A549 (cell line): ENCODE data around the gene FANCG.

Experiments
- BHLHE40 ChIP-seq: IDR thresholded peaks from 2 replicates; pipeline ENCODE4 v1.6.1; 2012; ENCODE audit warnings: low read depth, low read length, inconsistent platforms
- MAX ChIP-seq: IDR thresholded peaks from 2 replicates; pipeline ENCODE4 v1.6.1; 2012
- PHF8 ChIP-seq: fragments of 200-600 bp; sonication (generic); IDR thresholded peaks from 2 replicates; pipeline ENCODE4 v1.6.1; 2016; ENCODE audit warnings: low read depth, mild to moderate bottlenecking, antibody characterized with exemption, moderate library complexity, borderline replicate concordance
- POLR2A ChIP-seq: IDR thresholded peaks from 2 replicates; pipeline ENCODE4 v1.6.1; 2012; ENCODE audit warnings: mild to moderate bottlenecking, low read length
- POLR2AphosphoS2 ChIP-seq: conservative IDR thresholded peaks from 2 replicates; pipeline ENCODE4 v1.6.1; 2012; ENCODE audit warnings: low read length, improper control_type of control experiment, inconsistent platforms
- RFX5 ChIP-seq: fragments of 450-650 bp; IDR thresholded peaks from 2 replicates; pipeline ENCODE4 v1.7.1; 2014; ENCODE audit warnings: antibody characterized with exemption, mild to moderate bottlenecking, moderate library complexity
- RNF2 ChIP-seq: fragments of 200-600 bp; sonication (generic); IDR thresholded peaks from 2 replicates; pipeline ENCODE4 v1.6.1; 2016; ENCODE audit warnings: low read depth, mild to moderate bottlenecking, antibody characterized with exemption, moderate library complexity, borderline replicate concordance
- SMC3 ChIP-seq: fragments of >200 bp; sonication (Bioruptor Twin); formaldehyde crosslinking; IDR thresholded peaks from 3 replicates; pipeline ENCODE4 v1.6.1; 2018; ENCODE audit warnings: inconsistent platforms
- ZNF302 ChIP-seq: fragments of 250-450 bp; sonication (Bioruptor Pico); IDR thresholded peaks from 2 replicates; pipeline ENCODE4 v1.9.0; 2021; ENCODE audit warnings: inconsistent platforms, mild to moderate bottlenecking, moderate library complexity
- TF ChIP-seq, protein P1 (sequence below): fragments of >200 bp; sonication (Bioruptor Twin); formaldehyde crosslinking; IDR thresholded peaks from 3 replicates; pipeline ENCODE4 v1.5.1; 2016
- TF ChIP-seq, protein P2 (sequence below): fragments of 200-600 bp; sonication (generic); IDR thresholded peaks from 2 replicates; pipeline ENCODE4 v1.6.1; 2016; ENCODE audit warnings: antibody characterized with exemption, mild to moderate bottlenecking, moderate library complexity

- no peak for TF ChIP-seq POLR2A
- TF ChIP-seq, protein P1, sequence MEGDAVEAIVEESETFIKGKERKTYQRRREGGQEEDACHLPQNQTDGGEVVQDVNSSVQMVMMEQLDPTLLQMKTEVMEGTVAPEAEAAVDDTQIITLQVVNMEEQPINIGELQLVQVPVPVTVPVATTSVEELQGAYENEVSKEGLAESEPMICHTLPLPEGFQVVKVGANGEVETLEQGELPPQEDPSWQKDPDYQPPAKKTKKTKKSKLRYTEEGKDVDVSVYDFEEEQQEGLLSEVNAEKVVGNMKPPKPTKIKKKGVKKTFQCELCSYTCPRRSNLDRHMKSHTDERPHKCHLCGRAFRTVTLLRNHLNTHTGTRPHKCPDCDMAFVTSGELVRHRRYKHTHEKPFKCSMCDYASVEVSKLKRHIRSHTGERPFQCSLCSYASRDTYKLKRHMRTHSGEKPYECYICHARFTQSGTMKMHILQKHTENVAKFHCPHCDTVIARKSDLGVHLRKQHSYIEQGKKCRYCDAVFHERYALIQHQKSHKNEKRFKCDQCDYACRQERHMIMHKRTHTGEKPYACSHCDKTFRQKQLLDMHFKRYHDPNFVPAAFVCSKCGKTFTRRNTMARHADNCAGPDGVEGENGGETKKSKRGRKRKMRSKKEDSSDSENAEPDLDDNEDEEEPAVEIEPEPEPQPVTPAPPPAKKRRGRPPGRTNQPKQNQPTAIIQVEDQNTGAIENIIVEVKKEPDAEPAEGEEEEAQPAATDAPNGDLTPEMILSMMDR, result no peak
- no peak for TF ChIP-seq SMC3
- TF ChIP-seq, protein P2, sequence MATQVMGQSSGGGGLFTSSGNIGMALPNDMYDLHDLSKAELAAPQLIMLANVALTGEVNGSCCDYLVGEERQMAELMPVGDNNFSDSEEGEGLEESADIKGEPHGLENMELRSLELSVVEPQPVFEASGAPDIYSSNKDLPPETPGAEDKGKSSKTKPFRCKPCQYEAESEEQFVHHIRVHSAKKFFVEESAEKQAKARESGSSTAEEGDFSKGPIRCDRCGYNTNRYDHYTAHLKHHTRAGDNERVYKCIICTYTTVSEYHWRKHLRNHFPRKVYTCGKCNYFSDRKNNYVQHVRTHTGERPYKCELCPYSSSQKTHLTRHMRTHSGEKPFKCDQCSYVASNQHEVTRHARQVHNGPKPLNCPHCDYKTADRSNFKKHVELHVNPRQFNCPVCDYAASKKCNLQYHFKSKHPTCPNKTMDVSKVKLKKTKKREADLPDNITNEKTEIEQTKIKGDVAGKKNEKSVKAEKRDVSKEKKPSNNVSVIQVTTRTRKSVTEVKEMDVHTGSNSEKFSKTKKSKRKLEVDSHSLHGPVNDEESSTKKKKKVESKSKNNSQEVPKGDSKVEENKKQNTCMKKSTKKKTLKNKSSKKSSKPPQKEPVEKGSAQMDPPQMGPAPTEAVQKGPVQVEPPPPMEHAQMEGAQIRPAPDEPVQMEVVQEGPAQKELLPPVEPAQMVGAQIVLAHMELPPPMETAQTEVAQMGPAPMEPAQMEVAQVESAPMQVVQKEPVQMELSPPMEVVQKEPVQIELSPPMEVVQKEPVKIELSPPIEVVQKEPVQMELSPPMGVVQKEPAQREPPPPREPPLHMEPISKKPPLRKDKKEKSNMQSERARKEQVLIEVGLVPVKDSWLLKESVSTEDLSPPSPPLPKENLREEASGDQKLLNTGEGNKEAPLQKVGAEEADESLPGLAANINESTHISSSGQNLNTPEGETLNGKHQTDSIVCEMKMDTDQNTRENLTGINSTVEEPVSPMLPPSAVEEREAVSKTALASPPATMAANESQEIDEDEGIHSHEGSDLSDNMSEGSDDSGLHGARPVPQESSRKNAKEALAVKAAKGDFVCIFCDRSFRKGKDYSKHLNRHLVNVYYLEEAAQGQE, result no peak
- no peak for TF ChIP-seq ZNF302 (CRISPR knock-in tag)
- TF ChIP-seq POLR2AphosphoS2, result no peak
- no peak for TF ChIP-seq PHF8
- TF ChIP-seq RFX5, result no peak
- no peak for TF ChIP-seq BHLHE40
- no peak for TF ChIP-seq MAX
- TF ChIP-seq RNF2, result no peak
Observed at GRCh38 chr9:35089434-35089833, 9.7 kb upstream of the FANCG start.
